GM10248 (cell line): Measurements from ENCODE around the gene CACNA1H.

ENCODE experiments used
- CTCF ChIA-PET: fragments of 300-600 bp; sonication (Branson Sonifier 250); formaldehyde crosslinking; extraction: SDS; loops from one replicate; lab custom pipeline; 2021; ENCODE audit warnings: antibody characterized with exemption; lab: Yijun Ruan, JAX
- POLR2A ChIA-PET: fragments of 350-650 bp; sonication (Branson Sonifier 250); formaldehyde crosslinking; extraction: SDS; loops from one replicate; lab custom pipeline; 2020; ENCODE audit warnings: antibody characterized with exemption; lab: Yijun Ruan, JAX
- DNase-seq: peaks from one replicate; pipeline ENCODE4 v3.0.0; 2012; ENCODE audit errors: extremely low spot score
- CTCF ChIP-seq: IDR thresholded peaks from 2 replicates; pipeline ENCODE4 v1.5.1; 2012; ENCODE audit warnings: mild to moderate bottlenecking, low read depth; ENCODE audit errors: extremely low read depth, missing control alignments, control extremely low read depth

The CACNA1H gene

DNA sequence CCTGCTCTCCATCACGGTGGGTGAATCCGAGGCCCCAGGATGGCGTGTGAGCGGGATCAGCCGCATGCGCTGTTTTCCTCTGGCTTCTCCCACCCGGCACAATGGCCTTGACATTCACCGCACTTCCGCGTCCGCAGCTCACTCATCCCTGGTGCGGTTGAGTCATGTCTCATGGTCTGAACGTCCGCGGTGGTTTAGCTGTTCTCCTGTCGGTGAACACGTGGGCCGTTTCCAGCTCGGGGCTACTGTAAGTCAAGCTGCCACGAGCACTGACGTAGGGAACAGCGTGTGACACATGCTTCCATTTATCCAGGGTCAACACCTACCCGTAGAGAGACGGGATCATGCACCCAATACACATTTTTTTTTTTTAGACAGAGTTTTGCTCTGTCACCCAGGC, 15.3 kb upstream of the CACNA1H start:
- POLR2A ChIA-PET: interaction anchor here (0.5 kb wide), 1 partner anchor 654 kb away, joined by 3 read pairs; no protein-coding TSS in a partner anchor
- no peak for DNase-seq
- CTCF ChIA-PET: no interaction called here
- TF ChIP-seq CTCF: no peak

GRCh38 chr16:1140582-1141162, 12.2 kb upstream of the CACNA1H start:
- POLR2A ChIA-PET: no interaction called here
- DNase-seq: no peak
- CTCF ChIA-PET: no interaction called here
- TF ChIP-seq CTCF: no peak

GRCh38 chr16:1141191-1141590, 11.7 kb upstream of the CACNA1H start:
- DNase-seq: no peak
- no peak for TF ChIP-seq CTCF
- POLR2A ChIA-PET: no interaction called here
- CTCF ChIA-PET: no interaction called here

GRCh38 chr16:1141716-1142115, 11.2 kb upstream of the CACNA1H start:
- ChIA-PET CTCF (no interaction called here), POLR2A (no interaction called here)
- DNase-seq: no peak
- TF ChIP-seq CTCF: no peak

GRCh38 chr16:1142911-1143310, 10.0 kb upstream of the CACNA1H start:
- CTCF ChIA-PET: no interaction called here
- no peak for DNase-seq
- POLR2A ChIA-PET: no interaction called here
- TF ChIP-seq CTCF: no peak

GRCh38 chr16:1143761-1144450, 9.0 kb upstream of the CACNA1H start:
- POLR2A ChIA-PET: no interaction called here
- TF ChIP-seq CTCF: no peak
- no peak for DNase-seq
- CTCF ChIA-PET: no interaction called here
